KBM-7 (cell line): ENCODE results near the gene OXNAD1.
"Not testable (repeated sequence)": the region's sequence is repeated elsewhere in the genome, so short reads cannot be mapped to it uniquely, and the experiment has no call there.

ENCODE experiments used
- DNase-seq: peaks from one replicate; pipeline ENCODE4 v3.0.0-alpha.2; 2015
- in situ Hi-C: fragments of 300-500 bp; cut with MboI; formaldehyde crosslinking; loops from 2 replicates; pipeline ENCODE4 v1.14.3; 2020; ENCODE audit warnings: low sequenced_read_pairs, low pct_unique_long_range_greater_than_20kb, mixed read lengths

OXNAD1 gene

GRCh38 chr3:16297997-16298885 is 33.2 kb downstream of the OXNAD1 start:
- DNase-seq: no peak
- in situ Hi-C loops: loop anchor here (25.0 kb wide), 1 partner anchor 239 kb away; no protein-coding TSS in a partner anchor

- DNase-seq: no peak
- in situ Hi-C loops: loop anchor here (25.0 kb wide), 1 partner anchor 238 kb away; no protein-coding TSS in a partner anchor
Observed at GRCh38 chr3:16298891-16299290, 33.9 kb downstream of the OXNAD1 start.

GRCh38 chr3:16299746-16300145 is 34.7 kb downstream of the OXNAD1 start:
- in situ Hi-C loops: loop anchor here (25.0 kb wide), 1 partner anchor 238 kb away; no protein-coding TSS in a partner anchor
- DNase-seq: no peak

GRCh38 chr3:16300307-16300706 is 35.3 kb downstream of the OXNAD1 start:
- DNase-seq: no peak
- in situ Hi-C loops: no loop called here

GRCh38 chr3:16300881-16301359 is 35.9 kb downstream of the OXNAD1 start:
- peak; percentile 51 for DNase-seq
- in situ Hi-C loops: no loop called here

- DNase-seq: no peak
- in situ Hi-C loops: no loop called here
Observed at GRCh38 chr3:16301507-16301906, 36.5 kb downstream of the OXNAD1 start.

GRCh38 chr3:16302082-16302631 is 37.1 kb downstream of the OXNAD1 start:
- in situ Hi-C loops: no loop called here
- no peak for DNase-seq

- in situ Hi-C loops: no loop called here
- DNase-seq: peak; percentile 37
Observed at GRCh38 chr3:16303037-16303575, 38.1 kb downstream of the OXNAD1 start.

- DNase-seq: no peak
- in situ Hi-C loops: no loop called here
Observed at GRCh38 chr3:16304061-16305010, 39.3 kb downstream of the OXNAD1 start.

GRCh38 chr3:16305111-16305541 is 40.1 kb downstream of the OXNAD1 start:
- no peak for DNase-seq
- in situ Hi-C loops: no loop called here

- DNase-seq: no peak
- in situ Hi-C loops: no loop called here
Observed at GRCh38 chr3:16307832-16308531, 43.0 kb downstream of the OXNAD1 start.

- no peak for DNase-seq
- in situ Hi-C loops: no loop called here
Observed at GRCh38 chr3:16308727-16309126, 43.7 kb downstream of the OXNAD1 start.

GRCh38 chr3:16309558-16309957 is 44.5 kb downstream of the OXNAD1 start:
- in situ Hi-C loops: no loop called here
- peak; percentile 71 for DNase-seq

- in situ Hi-C loops: not testable (repeated sequence)
Observed at GRCh38 chr3:16310486-16310885, 45.5 kb downstream of the OXNAD1 start.

GRCh38 chr3:16311960-16312451 is 47.0 kb downstream of the OXNAD1 start:
- DNase-seq: peak; percentile 93
- in situ Hi-C loops: no loop called here

More at GRCh38 chr3:16310486-16310885, 45.5 kb downstream of the OXNAD1 start:
- DNase-seq: not testable (repeated sequence)

GRCh38 chr3:16313886-16314645 is 49.1 kb downstream of the OXNAD1 start:
- in situ Hi-C loops: no loop called here

GRCh38 chr3:16315623-16316022 is 50.6 kb downstream of the OXNAD1 start:
- no peak for DNase-seq
- in situ Hi-C loops: no loop called here

More at GRCh38 chr3:16313886-16314645, 49.1 kb downstream of the OXNAD1 start:
- no peak for DNase-seq
